HEK293 (cell line): ENCODE measurements around the gene CASK.

Experiments
- ATF2 ChIP-seq: fragments of 450-650 bp; formaldehyde crosslinking; IDR thresholded peaks from 2 replicates; pipeline ENCODE4 v1.5.1; 2016; ENCODE audit warnings: missing biosample characterization, missing genetic modification characterization, low read depth
- CTCF ChIP-seq: fragments of 450-650 bp; formaldehyde crosslinking; IDR thresholded peaks from 2 replicates; pipeline ENCODE4 v1.5.1; 2016; ENCODE audit warnings: missing biosample characterization, missing genetic modification characterization
- ZNF121 ChIP-seq: fragments of 450-650 bp; formaldehyde crosslinking; IDR thresholded peaks from 2 replicates; pipeline ENCODE4 v1.5.1; 2016; ENCODE audit warnings: missing biosample characterization, missing genetic modification characterization
- ZNF146 ChIP-seq: fragments of 450-650 bp; formaldehyde crosslinking; IDR thresholded peaks from 2 replicates; pipeline ENCODE4 v1.5.1; 2016; ENCODE audit warnings: missing biosample characterization, missing genetic modification characterization
- ZNF184 ChIP-seq: fragments of 450-650 bp; IDR thresholded peaks from 2 replicates; pipeline ENCODE4 v1.5.1; 2018; ENCODE audit warnings: missing biosample characterization, mild to moderate bottlenecking, missing genetic modification characterization

GRCh38 chrX:41559235-41560052 lies 363.9 kb downstream of the CASK start:
- no peak for TF ChIP-seq CTCF (tag by site-specific recombination)
- no peak for TF ChIP-seq ATF2 (tag by site-specific recombination)
- TF ChIP-seq ZNF121 (tag by site-specific recombination): no peak
- no peak for TF ChIP-seq ZNF184 (tag by site-specific recombination)
- no peak for TF ChIP-seq ZNF146 (tag by site-specific recombination)
